ENCODE measurements around the gene UGT1A9. TPM values are rescaled to one million over a fixed set of nuclear protein-coding genes. Genes with fewer than 3 reads are reported as not detected.

The UGT1A9 gene
- total and polyA plus RNA-seq, 2 of the 13 experiments (the other 11 are each of a cell fraction or from before 2014, with no cell fraction given) = 0.07 TPM; not detected in 1

DNA sequence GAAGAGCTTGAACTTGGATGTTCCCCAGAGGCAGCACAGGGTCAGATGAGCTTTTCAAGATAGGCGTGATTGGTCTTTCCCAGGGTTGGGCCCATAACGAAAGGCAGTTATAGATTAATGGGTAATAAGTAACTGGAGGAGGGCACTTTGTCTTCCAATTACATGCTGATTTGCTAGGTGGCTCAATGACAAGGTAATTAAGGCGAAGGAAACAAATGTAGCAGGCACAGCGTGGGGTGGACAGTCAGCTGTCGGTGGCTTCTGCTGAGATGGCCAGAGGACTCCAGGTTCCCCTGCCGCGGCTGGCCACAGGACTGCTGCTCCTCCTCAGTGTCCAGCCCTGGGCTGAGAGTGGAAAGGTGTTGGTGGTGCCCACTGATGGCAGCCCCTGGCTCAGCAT is 46.9 kb downstream of the UGT1A9 start, which contains the start of gene UGT1A4:
TSS of gene UGT1A4 (plus strand) at position 185 of the 400 bp plus-strand sequence. CDS start at position 270, 85 bp downstream.
- BruUV-seq (replicated peaks) = no TSS peak
- no peak for DNase-seq (ENCODE audit: low spot score)
- Histone ChIP-seq H3K4me3 (replicated peaks in 1 of 3; ENCODE audit: insufficient read depth in 1 of 3, low read depth in 2 of 3, low read length in 3 of 3) (no peak within 1 kb of the TSS), H3K27ac (ENCODE audit: extremely low read length, insufficient read depth, low read length) (no peak within 1 kb of the TSS), H3K27me3 (ENCODE audit: control insufficient read depth in 1 of 2, insufficient read depth in 2 of 2, low read length in 2 of 2) (peaks cover 2 to 8% of the 10 kb centered on the region in 2 experiments; a peak in 2 of 5 replicates), H3K79me2 (ENCODE audit: insufficient read depth, low read length) (no peaks in the 10 kb centered on the region), H4K20me1 (ENCODE audit: insufficient read depth, low read length) (no peaks in the 10 kb centered on the region), H3K9ac (ENCODE audit: insufficient read depth, low read depth, low read length) (no peak within 1 kb of the TSS), H3K4me1 (ENCODE audit: insufficient read depth, low read length) (no peaks in the 10 kb centered on the region), H3K9me3 (ENCODE audit: low read length) (no peaks in the 10 kb centered on the region), H2AFZ (ENCODE audit: low read length) (no peak within 1 kb of the TSS), H3K4me2 (ENCODE audit: low read depth, low read length) (no peak within 1 kb of the TSS), H3K36me3 (replicated peaks in 1 of 2; ENCODE audit: control insufficient read depth in 1 of 2, insufficient read depth in 2 of 2, low read length in 2 of 2) (no peaks in the 10 kb centered on the region)
- in situ Hi-C loops (cut with HindIII; ENCODE audit: extremely low pct_ligation_motif_present, low pct_unique_long_range_greater_than_20kb) (no loop called here), intact Hi-C loops (cut with micrococcal nuclease; ENCODE audit: unreplicated experiment) (no loop called here)
- no peak for ATAC-seq
- FAIRE-seq = no peak
- 80% methylated on average over 7 of the region's 7 CpGs for WGBS (ENCODE audit: low lambda C conversion rate)
- ChIA-PET CTCF (ENCODE audit: low intra/inter-chr PET ratio, low total read pairs) (no interaction called here), POLR2A (no interaction called here)
- TF ChIP-seq PHF21A (CRISPR knock-in tag; IDR thresholded peaks at IDR 0.05) (no peak), HCFC1 (IDR thresholded peaks at IDR 0.05; ENCODE audit: low read depth, low read length) (no peak), RFX5 (IDR thresholded peaks at IDR 0.05; ENCODE audit: low read depth, low read length) (no peak), MED1 (CRISPR knock-in tag; IDR thresholded peaks at IDR 0.05) (no peak), TGIF2 (CRISPR knock-in tag; IDR thresholded peaks at IDR 0.05) (no peak), ZNF337 (CRISPR knock-in tag; IDR thresholded peaks at IDR 0.05; ENCODE audit: borderline replicate concordance, low read depth) (no peak), PRPF4 (IDR thresholded peaks at IDR 0.05; ENCODE audit: low read depth, low read length, poor library complexity, severe bottlenecking) (no peak)
- TF ChIP-seq, protein P1, sequence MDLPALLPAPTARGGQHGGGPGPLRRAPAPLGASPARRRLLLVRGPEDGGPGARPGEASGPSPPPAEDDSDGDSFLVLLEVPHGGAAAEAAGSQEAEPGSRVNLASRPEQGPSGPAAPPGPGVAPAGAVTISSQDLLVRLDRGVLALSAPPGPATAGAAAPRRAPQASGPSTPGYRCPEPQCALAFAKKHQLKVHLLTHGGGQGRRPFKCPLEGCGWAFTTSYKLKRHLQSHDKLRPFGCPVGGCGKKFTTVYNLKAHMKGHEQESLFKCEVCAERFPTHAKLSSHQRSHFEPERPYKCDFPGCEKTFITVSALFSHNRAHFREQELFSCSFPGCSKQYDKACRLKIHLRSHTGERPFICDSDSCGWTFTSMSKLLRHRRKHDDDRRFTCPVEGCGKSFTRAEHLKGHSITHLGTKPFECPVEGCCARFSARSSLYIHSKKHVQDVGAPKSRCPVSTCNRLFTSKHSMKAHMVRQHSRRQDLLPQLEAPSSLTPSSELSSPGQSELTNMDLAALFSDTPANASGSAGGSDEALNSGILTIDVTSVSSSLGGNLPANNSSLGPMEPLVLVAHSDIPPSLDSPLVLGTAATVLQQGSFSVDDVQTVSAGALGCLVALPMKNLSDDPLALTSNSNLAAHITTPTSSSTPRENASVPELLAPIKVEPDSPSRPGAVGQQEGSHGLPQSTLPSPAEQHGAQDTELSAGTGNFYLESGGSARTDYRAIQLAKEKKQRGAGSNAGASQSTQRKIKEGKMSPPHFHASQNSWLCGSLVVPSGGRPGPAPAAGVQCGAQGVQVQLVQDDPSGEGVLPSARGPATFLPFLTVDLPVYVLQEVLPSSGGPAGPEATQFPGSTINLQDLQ (CRISPR knock-in tag; IDR thresholded peaks at IDR 0.05) = no peak
- TF ChIP-seq, protein P2, sequence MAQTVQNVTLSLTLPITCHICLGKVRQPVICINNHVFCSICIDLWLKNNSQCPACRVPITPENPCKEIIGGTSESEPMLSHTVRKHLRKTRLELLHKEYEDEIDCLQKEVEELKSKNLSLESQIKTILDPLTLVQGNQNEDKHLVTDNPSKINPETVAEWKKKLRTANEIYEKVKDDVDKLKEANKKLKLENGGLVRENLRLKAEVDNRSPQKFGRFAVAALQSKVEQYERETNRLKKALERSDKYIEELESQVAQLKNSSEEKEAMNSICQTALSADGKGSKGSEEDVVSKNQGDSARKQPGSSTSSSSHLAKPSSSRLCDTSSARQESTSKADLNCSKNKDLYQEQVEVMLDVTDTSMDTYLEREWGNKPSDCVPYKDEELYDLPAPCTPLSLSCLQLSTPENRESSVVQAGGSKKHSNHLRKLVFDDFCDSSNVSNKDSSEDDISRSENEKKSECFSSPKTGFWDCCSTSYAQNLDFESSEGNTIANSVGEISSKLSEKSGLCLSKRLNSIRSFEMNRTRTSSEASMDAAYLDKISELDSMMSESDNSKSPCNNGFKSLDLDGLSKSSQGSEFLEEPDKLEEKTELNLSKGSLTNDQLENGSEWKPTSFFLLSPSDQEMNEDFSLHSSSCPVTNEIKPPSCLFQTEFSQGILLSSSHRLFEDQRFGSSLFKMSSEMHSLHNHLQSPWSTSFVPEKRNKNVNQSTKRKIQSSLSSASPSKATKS (CRISPR knock-in tag; IDR thresholded peaks at IDR 0.05) = no peak
- TF ChIP-seq, protein P3, sequence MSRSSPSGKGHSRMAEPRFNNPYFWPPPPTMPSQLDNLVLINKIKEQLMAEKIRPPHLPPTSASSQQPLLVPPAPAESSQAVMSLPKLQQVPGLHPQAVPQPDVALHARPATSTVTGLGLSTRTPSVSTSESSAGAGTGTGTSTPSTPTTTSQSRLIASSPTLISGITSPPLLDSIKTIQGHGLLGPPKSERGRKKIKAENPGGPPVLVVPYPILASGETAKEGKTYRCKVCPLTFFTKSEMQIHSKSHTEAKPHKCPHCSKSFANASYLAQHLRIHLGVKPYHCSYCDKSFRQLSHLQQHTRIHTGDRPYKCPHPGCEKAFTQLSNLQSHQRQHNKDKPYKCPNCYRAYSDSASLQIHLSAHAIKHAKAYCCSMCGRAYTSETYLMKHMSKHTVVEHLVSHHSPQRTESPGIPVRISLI (CRISPR knock-in tag; IDR thresholded peaks at IDR 0.05; ENCODE audit: borderline replicate concordance) = no peak
- TF ChIP-seq, protein P4, sequence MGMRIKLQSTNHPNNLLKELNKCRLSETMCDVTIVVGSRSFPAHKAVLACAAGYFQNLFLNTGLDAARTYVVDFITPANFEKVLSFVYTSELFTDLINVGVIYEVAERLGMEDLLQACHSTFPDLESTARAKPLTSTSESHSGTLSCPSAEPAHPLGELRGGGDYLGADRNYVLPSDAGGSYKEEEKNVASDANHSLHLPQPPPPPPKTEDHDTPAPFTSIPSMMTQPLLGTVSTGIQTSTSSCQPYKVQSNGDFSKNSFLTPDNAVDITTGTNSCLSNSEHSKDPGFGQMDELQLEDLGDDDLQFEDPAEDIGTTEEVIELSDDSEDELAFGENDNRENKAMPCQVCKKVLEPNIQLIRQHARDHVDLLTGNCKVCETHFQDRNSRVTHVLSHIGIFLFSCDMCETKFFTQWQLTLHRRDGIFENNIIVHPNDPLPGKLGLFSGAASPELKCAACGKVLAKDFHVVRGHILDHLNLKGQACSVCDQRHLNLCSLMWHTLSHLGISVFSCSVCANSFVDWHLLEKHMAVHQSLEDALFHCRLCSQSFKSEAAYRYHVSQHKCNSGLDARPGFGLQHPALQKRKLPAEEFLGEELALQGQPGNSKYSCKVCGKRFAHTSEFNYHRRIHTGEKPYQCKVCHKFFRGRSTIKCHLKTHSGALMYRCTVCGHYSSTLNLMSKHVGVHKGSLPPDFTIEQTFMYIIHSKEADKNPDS (CRISPR knock-in tag; IDR thresholded peaks at IDR 0.05) = no peak
